DOHH2 (cell line): ENCODE results near the gene LIPC.

Experiments used
- CTCF ChIP-seq: fragments of 200-600 bp; sonication (generic); IDR thresholded peaks from one replicate; pipeline ENCODE4 v1.5.1; 2014; ENCODE audit warnings: antibody characterized with exemption, mild to moderate bottlenecking, low read depth, low read length; ENCODE audit not compliant: poor library complexity, severe bottlenecking
- EZH2phosphoT487 ChIP-seq: fragments of 200-600 bp; sonication (generic); IDR thresholded peaks from 2 replicates; pipeline ENCODE4 v1.6.1; 2017; ENCODE audit warnings: borderline replicate concordance, mild to moderate bottlenecking, antibody characterized with exemption, low read length, moderate library complexity, mixed read lengths

GRCh38 chr15:58593870-58594269 is 162.1 kb downstream of the LIPC start:
- no peak for TF ChIP-seq CTCF
- TF ChIP-seq EZH2phosphoT487: no peak
